D721Med (cell line): ENCODE data around the gene CCNK.

Experiments
- DNase-seq: peaks from one replicate; pipeline ENCODE4 v3.0.0; 2011; ENCODE audit warnings: low spot score; ENCODE audit not compliant: insufficient read length
- FAIRE-seq: peaks from 2 replicates; lab custom pipeline; 2011; peaks lifted over from hg19 to GRCh38; lab: Jason Lieb, UNC
- TF ChIP-seq, protein P1 (sequence below): IDR thresholded peaks from 2 replicates; pipeline ENCODE4 v1.5.1; 2012; ENCODE audit warnings: mild to moderate bottlenecking, control low read depth; ENCODE audit not compliant: insufficient read depth; ENCODE audit errors: missing control alignments

Gene CCNK

GRCh38 chr14:99480917-99481744 lies at the start of gene CCNK:
Gene CCNK (plus strand): TSS chr14:99481409. CDS start chr14:99492678, 11,269 bp downstream.
- DNase-seq, result peak; percentile 91
- TF ChIP-seq, protein P1, sequence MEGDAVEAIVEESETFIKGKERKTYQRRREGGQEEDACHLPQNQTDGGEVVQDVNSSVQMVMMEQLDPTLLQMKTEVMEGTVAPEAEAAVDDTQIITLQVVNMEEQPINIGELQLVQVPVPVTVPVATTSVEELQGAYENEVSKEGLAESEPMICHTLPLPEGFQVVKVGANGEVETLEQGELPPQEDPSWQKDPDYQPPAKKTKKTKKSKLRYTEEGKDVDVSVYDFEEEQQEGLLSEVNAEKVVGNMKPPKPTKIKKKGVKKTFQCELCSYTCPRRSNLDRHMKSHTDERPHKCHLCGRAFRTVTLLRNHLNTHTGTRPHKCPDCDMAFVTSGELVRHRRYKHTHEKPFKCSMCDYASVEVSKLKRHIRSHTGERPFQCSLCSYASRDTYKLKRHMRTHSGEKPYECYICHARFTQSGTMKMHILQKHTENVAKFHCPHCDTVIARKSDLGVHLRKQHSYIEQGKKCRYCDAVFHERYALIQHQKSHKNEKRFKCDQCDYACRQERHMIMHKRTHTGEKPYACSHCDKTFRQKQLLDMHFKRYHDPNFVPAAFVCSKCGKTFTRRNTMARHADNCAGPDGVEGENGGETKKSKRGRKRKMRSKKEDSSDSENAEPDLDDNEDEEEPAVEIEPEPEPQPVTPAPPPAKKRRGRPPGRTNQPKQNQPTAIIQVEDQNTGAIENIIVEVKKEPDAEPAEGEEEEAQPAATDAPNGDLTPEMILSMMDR, result no peak
- no peak for FAIRE-seq

GRCh38 chr14:99431986-99432385 lies 49.2 kb upstream of the CCNK start:
- FAIRE-seq, result no peak
- no peak for DNase-seq
- TF ChIP-seq, protein P1, result no peak

GRCh38 chr14:99432485-99432884 lies 48.7 kb upstream of the CCNK start:
- DNase-seq (no peak), FAIRE-seq (no peak)
- TF ChIP-seq, protein P1, result no peak

DNA sequence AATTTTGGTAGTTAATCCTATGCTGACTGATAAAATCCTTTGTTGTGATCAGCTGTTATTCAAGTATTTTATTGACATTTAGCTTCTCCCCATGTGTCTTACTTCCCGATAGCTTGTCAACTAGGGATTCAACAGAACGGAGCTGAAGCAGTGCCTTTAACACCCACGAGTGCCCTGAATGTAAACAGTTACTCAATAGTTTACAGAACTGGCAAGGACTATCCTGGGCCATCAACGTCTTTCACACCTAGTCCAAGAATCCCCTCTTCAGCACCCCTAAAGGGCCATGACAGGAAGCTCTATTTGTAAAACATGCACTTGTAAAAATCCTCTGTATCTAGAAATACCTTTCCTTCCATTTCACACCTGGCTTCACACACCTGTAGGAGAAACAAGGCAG lies 45.9 kb upstream of the CCNK start:
- DNase-seq (no peak), FAIRE-seq (no peak)
- TF ChIP-seq, protein P1, result no peak

DNA sequence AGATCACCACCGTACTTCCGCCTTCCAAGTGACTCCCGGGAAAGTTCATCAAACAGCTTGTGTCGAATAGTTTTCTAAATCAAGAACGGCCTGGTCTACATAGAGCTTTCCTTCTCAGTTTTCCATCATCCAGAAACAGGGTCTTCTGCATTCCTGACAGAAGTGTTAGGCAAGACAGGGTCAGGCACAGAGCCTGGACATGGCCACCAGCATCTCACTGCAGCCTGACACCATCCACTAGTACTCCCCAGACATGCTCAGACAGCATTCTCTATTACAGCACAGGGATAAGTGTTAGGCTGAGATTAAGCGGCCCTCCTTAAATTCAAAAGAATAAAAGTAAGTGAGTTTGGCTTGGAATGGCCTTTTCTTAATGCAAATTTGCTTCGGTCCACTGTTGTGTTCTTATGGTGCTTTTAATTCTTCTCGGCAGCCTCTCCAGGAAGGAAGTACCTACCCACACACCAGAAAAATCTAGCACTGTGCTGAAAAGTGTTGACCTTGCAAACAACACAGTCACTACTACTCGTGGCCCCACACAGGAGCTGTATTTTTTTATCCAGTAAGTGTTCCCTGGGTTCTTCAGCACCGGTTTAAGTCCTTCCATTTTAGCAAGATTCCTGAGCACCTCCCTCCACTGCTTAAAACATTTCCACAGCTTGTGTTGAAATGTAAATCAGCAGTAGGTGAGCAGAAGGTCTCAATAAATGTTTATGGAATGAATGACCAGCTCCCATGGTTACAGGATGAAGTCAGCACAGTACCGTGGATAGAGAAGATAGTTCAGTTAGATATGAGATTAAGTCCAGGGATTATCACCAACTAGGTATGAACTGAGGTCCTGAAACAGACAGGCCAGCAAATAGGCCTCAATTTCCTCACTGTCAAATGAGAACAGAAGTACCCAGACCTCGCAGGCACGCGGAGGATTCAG lies 44.7 kb upstream of the CCNK start:
- TF ChIP-seq, protein P1, result no peak
- no peak for DNase-seq
- no peak for FAIRE-seq

GRCh38 chr14:99437706-99438105 lies 43.5 kb upstream of the CCNK start:
- DNase-seq, result no peak
- no peak for FAIRE-seq
- TF ChIP-seq, protein P1, result no peak
